Measurements from ENCODE around the gene MYB. TPM values are rescaled to one million over a fixed set of nuclear protein-coding genes. Genes with fewer than 3 reads are reported as not detected.

The MYB gene
- total and polyA plus RNA-seq, 2 of the 13 experiments (the other 11 are each of a cell fraction or from before 2014, with no cell fraction given) = 0.04 to 0.20 TPM

DNA sequence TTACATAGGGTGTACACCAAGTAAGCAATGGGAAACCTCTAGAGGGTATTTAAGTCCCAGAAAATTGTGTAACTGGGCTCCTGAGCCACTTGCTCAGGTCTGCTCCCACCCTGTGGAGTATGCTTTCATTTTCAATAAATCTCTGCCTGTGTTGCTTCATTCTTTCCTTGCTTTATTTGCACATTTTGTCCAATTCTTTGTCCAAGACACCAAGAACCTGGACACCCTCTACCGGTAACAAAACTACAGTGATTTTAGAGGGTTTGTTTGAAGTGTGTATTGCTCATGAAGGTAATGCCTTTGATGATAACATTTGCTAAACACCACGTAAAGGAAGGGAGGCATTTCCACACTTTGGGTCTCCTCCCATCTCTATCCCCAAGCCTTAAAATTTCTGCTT is 46.2 kb downstream of the MYB start:
- intact Hi-C loops (cut with micrococcal nuclease; ENCODE audit: unreplicated experiment) (no loop called here), in situ Hi-C loops (cut with HindIII; ENCODE audit: extremely low pct_ligation_motif_present, low pct_unique_long_range_greater_than_20kb) (no loop called here)
- no peak overlapping the region for H3K4me2 ChIP-seq (ENCODE audit: low read depth, low read length)
- no peaks in the 10 kb centered on the region for H4K20me1 ChIP-seq (ENCODE audit: insufficient read depth, low read length)
- H3K9ac ChIP-seq (ENCODE audit: insufficient read depth, low read depth, low read length) = no peak overlapping the region
- H3K79me2 ChIP-seq (ENCODE audit: insufficient read depth, low read length) = no peaks in the 10 kb centered on the region
- DNase-seq (ENCODE audit: low spot score) = peak; percentile 46
- TF ChIP-seq ELF1 (CRISPR knock-in tag; IDR thresholded peaks at IDR 0.05) (no peak), ZNF496 (CRISPR knock-in tag; IDR thresholded peaks at IDR 0.05; ENCODE audit: insufficient replicate concordance) (no peak), GFI1 (CRISPR knock-in tag; IDR thresholded peaks at IDR 0.05; ENCODE audit: borderline replicate concordance) (0 out of 2 replicates have a peak, but pooled peaks have one; percentile 39)
- ChIA-PET POLR2A (no interaction called here), CTCF (ENCODE audit: low intra/inter-chr PET ratio, low total read pairs) (no interaction called here)
- H3K27me3 ChIP-seq (ENCODE audit: control insufficient read depth in 1 of 2, insufficient read depth in 2 of 2, low read length in 2 of 2) = peaks cover 0 to 14% of the 10 kb centered on the region in 2 experiments; a peak in 3 of 5 replicates
- H3K4me3 ChIP-seq (replicated peaks in 1 of 3; ENCODE audit: insufficient read depth in 1 of 3, low read depth in 2 of 3, low read length in 3 of 3) = no peak overlapping the region
- H3K36me3 ChIP-seq (replicated peaks in 1 of 2; ENCODE audit: control insufficient read depth in 1 of 2, insufficient read depth in 2 of 2, low read length in 2 of 2) = no peaks in the 10 kb centered on the region
- peak; percentile 65 for FAIRE-seq
- BruUV-seq (replicated peaks) = no TSS peak
- no peaks in the 10 kb centered on the region for H3K4me1 ChIP-seq (ENCODE audit: insufficient read depth, low read length)
- H2AFZ ChIP-seq (ENCODE audit: low read length) = no peak overlapping the region
- H3K27ac ChIP-seq (ENCODE audit: extremely low read length, insufficient read depth, low read length) = no peak overlapping the region
- 3% methylated on average over 2 of the region's 2 CpGs for WGBS (ENCODE audit: low lambda C conversion rate)
- H3K9me3 ChIP-seq (ENCODE audit: low read length) = no peaks in the 10 kb centered on the region
- ATAC-seq = peak; percentile 60

DNA sequence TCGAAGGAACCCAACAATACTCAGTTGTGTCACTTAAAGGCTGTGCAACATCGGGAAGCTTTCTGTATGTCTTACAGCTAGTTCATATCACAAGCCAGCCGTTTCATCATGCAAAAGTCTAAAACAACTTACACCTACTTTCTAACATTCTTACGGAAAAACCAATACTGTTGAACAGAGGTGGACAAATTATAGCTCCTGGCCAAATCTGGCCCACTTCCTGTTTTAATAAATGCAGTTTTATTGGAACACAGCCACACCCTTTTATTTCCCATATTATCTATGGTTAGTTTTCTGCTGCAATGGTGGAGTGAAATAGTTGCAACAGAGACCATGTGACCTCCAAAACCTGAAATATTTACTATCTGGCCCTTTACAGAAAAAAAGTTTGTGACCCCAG is 46.6 kb downstream of the MYB start:
- H3K4me3 ChIP-seq (replicated peaks in 1 of 3; ENCODE audit: insufficient read depth in 1 of 3, low read depth in 2 of 3, low read length in 3 of 3) = no peak overlapping the region
- no peaks in the 10 kb centered on the region for H4K20me1 ChIP-seq (ENCODE audit: insufficient read depth, low read length)
- H3K27ac ChIP-seq (ENCODE audit: extremely low read length, insufficient read depth, low read length) = no peak overlapping the region
- POLR2A ChIA-PET = no interaction called here
- CTCF ChIA-PET (ENCODE audit: low intra/inter-chr PET ratio, low total read pairs) = no interaction called here
- H3K4me1 ChIP-seq (ENCODE audit: insufficient read depth, low read length) = no peaks in the 10 kb centered on the region
- in situ Hi-C loops (cut with HindIII; ENCODE audit: extremely low pct_ligation_motif_present, low pct_unique_long_range_greater_than_20kb) (no loop called here), intact Hi-C loops (cut with micrococcal nuclease; ENCODE audit: unreplicated experiment) (no loop called here)
- no peak overlapping the region for H3K9ac ChIP-seq (ENCODE audit: insufficient read depth, low read depth, low read length)
- H3K79me2 ChIP-seq (ENCODE audit: insufficient read depth, low read length) = no peaks in the 10 kb centered on the region
- no TSS peak for BruUV-seq (replicated peaks)
- H2AFZ ChIP-seq (ENCODE audit: low read length) = no peak overlapping the region
- no peaks in the 10 kb centered on the region for H3K36me3 ChIP-seq (replicated peaks in 1 of 2; ENCODE audit: control insufficient read depth in 1 of 2, insufficient read depth in 2 of 2, low read length in 2 of 2)
- peaks cover 0 to 14% of the 10 kb centered on the region in 2 experiments; a peak in 2 of 5 replicates for H3K27me3 ChIP-seq (ENCODE audit: control insufficient read depth in 1 of 2, insufficient read depth in 2 of 2, low read length in 2 of 2)
- TF ChIP-seq ZNF451 (CRISPR knock-in tag; IDR thresholded peaks at IDR 0.05) (no peak), MXD4 (CRISPR knock-in tag; IDR thresholded peaks at IDR 0.05) (no peak)
- DNase-seq (ENCODE audit: low spot score) (no peak), ATAC-seq (no peak), FAIRE-seq (no peak)
- no peak overlapping the region for H3K4me2 ChIP-seq (ENCODE audit: low read depth, low read length)
- WGBS (ENCODE audit: low lambda C conversion rate) = 50% methylated on average over 4 of the region's 4 CpGs
- no peaks in the 10 kb centered on the region for H3K9me3 ChIP-seq (ENCODE audit: low read length)
